ENCODE measurements around the gene TPK1.

TPK1 gene

DNA sequence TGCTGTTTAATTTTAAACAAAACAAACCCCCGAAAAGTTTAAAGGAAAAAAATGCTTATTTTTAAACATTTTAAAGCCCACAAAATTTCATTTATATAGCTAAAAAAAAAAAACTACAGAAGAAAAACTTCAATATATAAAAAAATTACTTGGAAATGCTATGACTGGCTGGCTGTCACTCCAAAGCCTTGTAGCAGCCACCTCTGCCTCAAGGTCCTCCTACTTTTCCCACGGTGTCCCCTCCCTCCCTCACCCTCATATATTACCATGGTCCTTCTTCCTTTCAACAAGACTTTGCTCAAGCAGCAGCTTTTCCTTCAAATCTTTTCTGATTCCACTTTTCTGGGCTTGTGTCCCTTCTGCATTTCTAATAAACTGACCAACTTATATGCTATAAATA lies 122.0 kb downstream of the TPK1 start:
- TF ChIP-seq, protein P1, sequence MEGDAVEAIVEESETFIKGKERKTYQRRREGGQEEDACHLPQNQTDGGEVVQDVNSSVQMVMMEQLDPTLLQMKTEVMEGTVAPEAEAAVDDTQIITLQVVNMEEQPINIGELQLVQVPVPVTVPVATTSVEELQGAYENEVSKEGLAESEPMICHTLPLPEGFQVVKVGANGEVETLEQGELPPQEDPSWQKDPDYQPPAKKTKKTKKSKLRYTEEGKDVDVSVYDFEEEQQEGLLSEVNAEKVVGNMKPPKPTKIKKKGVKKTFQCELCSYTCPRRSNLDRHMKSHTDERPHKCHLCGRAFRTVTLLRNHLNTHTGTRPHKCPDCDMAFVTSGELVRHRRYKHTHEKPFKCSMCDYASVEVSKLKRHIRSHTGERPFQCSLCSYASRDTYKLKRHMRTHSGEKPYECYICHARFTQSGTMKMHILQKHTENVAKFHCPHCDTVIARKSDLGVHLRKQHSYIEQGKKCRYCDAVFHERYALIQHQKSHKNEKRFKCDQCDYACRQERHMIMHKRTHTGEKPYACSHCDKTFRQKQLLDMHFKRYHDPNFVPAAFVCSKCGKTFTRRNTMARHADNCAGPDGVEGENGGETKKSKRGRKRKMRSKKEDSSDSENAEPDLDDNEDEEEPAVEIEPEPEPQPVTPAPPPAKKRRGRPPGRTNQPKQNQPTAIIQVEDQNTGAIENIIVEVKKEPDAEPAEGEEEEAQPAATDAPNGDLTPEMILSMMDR (conservative IDR thresholded peaks at IDR 0.05; ENCODE audit: low read depth, low read length) = no peak
- no peak overlapping the region for H3K4me3 ChIP-seq (ENCODE audit: low read length)
- no peak for DNase-seq (ENCODE audit: low read depth)

DNA sequence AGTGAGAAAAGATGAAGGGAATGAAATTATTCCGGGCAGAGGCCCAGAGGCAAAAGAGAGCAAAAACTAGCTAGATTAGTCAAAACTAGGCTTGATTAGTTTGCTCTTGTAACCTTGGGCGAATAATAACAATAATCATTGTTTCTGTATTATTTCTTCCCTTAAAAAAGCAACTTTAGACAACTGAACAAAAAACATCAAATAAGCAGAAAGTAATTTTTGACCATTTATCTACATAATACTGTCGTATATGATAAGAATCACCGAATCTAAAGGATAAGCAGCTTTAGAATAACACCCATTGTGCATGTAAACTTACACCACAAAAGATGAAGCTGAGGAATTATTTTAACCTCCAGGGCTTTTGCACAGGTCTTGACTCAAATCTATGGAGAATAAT lies 125.1 kb downstream of the TPK1 start:
- TF ChIP-seq, protein P1 (conservative IDR thresholded peaks at IDR 0.05; ENCODE audit: low read depth, low read length) = no peak
- no peak for DNase-seq (ENCODE audit: low read depth)
- H3K4me3 ChIP-seq (ENCODE audit: low read length) = no peak overlapping the region

DNA sequence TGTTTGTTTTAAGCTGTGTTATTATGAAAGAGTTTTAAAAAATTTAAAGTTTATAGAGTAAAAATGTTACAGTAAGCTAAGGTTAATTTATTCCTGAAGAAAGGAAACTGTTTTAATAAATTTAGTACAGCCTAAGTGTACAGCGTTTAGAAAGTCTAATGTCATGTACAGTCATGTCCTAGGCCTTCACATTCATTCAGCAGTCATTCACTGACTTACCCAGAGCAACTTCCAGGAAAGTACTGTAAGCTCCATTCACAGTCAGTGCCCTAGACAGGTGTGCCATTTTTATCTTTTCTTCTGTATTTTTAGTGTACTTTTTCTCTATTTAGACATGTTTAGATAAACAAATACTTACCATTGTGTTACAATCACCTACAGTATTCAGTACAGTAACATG lies 126.8 kb downstream of the TPK1 start:
- no peak overlapping the region for H3K4me3 ChIP-seq (ENCODE audit: low read length)
- DNase-seq (ENCODE audit: low read depth) = no peak
- TF ChIP-seq, protein P1 (conservative IDR thresholded peaks at IDR 0.05; ENCODE audit: low read depth, low read length) = no peak

DNA sequence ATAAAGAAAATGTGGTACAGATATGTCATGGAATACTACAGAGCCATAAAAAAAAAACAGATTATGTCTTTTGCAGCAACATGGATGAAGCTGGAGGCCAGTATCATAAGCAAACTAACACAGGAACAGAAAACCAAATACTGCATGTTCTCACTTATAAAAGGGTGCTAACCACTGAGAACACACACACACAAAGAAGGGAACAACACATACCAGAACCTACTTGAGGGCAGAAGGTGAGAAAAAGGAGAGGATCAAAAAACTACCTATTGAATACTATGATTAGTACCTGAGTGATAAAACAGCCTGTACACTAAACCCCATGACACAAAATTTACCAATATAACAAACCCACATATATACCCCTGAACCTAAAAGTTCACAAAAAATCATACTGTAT lies 144.6 kb downstream of the TPK1 start:
- H3K4me3 ChIP-seq (ENCODE audit: low read length) = no peak overlapping the region
- TF ChIP-seq, protein P1 (conservative IDR thresholded peaks at IDR 0.05; ENCODE audit: low read depth, low read length) = no peak
- DNase-seq (ENCODE audit: low read depth) = no peak

DNA sequence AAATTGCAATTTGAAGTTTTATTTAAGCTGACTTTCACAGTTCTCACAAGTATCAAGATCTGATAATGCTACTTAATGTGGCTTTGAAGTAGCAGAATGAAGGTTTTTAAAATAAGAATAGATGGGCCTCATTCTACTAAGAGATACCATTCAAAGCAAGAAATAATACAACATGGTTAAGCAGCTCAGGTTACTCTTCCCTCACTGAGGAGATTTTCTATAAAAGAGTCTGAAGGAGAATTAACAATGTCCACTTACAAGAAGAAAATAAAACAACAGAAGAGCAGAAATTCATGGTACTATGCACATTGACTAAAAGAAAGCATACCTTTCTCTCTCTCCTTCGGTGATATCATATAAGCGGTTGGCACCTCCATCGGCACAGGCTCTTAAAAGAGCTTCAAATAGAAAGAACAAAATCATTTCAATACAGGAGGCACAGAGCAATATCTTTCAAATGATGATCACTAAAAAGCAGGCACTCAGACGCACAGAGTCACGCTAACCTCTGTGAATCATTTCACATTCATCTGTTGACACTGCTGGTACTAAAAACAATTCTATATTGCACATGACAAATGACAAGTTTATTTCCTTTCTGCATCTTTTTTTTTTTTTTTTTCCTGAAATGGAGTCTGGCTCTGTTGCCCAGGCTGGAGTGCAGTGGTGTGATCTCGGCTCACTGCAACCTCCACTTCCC lies 153.1 kb downstream of the TPK1 start:
- no peak for DNase-seq (ENCODE audit: low read depth)
- no peak overlapping the region for H3K4me3 ChIP-seq (ENCODE audit: low read length)
- TF ChIP-seq, protein P1 (conservative IDR thresholded peaks at IDR 0.05; ENCODE audit: low read depth, low read length) = no peak

DNA sequence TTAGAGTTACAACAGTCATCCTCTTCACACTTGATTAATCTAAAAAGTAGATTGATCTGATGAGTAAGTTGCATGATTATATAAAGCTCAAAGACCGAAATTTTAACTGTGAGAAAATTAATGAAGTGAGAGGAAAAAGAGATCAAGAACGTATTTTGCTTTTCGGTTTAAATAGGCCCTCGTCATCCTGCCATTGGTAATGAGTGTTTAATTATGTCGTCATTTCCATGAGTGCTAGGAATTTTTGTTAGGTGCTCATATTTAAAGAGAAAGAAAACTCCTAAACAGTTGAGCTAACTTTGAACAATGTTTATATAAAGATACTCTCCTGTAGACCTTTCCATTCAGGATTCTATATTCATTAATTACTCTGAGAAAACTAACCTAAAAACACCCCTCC lies 159.4 kb downstream of the TPK1 start:
- DNase-seq (ENCODE audit: low read depth) = no peak
- TF ChIP-seq, protein P1 (conservative IDR thresholded peaks at IDR 0.05; ENCODE audit: low read depth, low read length) = no peak
- no peak overlapping the region for H3K4me3 ChIP-seq (ENCODE audit: low read length)

DNA sequence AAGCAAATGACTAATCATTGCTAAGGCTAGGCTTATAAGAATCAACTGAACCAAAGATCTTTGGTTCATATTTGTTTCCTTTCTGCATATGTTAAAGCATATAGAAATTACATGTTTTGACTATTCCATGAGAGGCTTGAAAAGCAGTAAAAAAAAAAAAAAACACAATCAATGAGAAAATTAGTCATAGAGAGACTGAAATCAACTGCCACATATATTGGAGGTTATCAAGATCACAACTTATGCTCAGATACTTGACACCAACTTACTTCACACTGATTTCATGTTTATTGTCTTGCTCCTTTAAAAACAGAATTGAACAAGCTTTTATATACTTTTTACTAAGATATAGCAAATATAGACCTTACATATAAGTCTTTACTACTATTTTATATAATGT lies 161.3 kb downstream of the TPK1 start:
- no peak overlapping the region for H3K4me3 ChIP-seq (ENCODE audit: low read length)
- TF ChIP-seq, protein P1 (conservative IDR thresholded peaks at IDR 0.05; ENCODE audit: low read depth, low read length) = no peak
- DNase-seq (ENCODE audit: low read depth) = no peak

All from retinal pigment epithelial cell (primary cell).